IMR-90 (cell line): ENCODE data around the gene TGM4. TPM values are rescaled to one million over a fixed set of nuclear protein-coding genes. Genes with fewer than 3 reads are reported as not detected.

Experiments used
- ATAC-seq: fragments of 200-7000 bp; cut with Tn5 transposase; 2 replicates; pipeline ENCODE4 v1.9.1; 2020; ENCODE audit warnings: low read depth, mild to moderate bottlenecking, moderate library complexity
- BruUV-seq: library from RNA; stranded (reverse); fragments of 400-500 nt; replicated peaks from 2 replicates; lab custom pipeline; 2021; lab: Mats Ljungman, UMichigan
- CTCF ChIA-PET: fragments of 300-600 bp; formaldehyde crosslinking; extraction: SDS; loops from one replicate; lab custom pipeline; 2021; ENCODE audit warnings: antibody characterized with exemption; lab: Yijun Ruan, JAX
- POLR2A ChIA-PET: fragments of 300-600 bp; sonication (Branson Sonifier 250); formaldehyde crosslinking; loops from one replicate; lab custom pipeline; 2022; ENCODE audit warnings: antibody characterized with exemption; ENCODE audit not compliant: unreplicated experiment; lab: Charles Lee
- DNase-seq: peaks from one replicate; pipeline ENCODE4 v3.0.0; 2013
- H2AFZ ChIP-seq: replicated peaks from 2 replicates; pipeline ENCODE3; 2013; ENCODE audit warnings: low read length, mild to moderate bottlenecking; ENCODE audit not compliant: poor library complexity
- H2AK5ac ChIP-seq: 2 replicates; pipeline ENCODE4 v1.6.1; 2013; ENCODE audit warnings: low read depth, low read length, inconsistent platforms
- H2AK9ac ChIP-seq: replicated peaks from 2 replicates; pipeline ENCODE3; 2013; ENCODE audit warnings: mild to moderate bottlenecking, low read depth, low read length, moderate library complexity; ENCODE audit not compliant: poor library complexity
- H2BK120ac ChIP-seq: 2 replicates; pipeline ENCODE4 v1.6.1; 2013; ENCODE audit warnings: low read depth, low read length, inconsistent platforms
- H2BK15ac ChIP-seq: 3 replicates; pipeline ENCODE4 v1.6.1; 2013; ENCODE audit warnings: low read depth, low read length, inconsistent platforms
- H2BK20ac ChIP-seq: 2 replicates; pipeline ENCODE4 v1.6.1; 2013; ENCODE audit warnings: low read depth, mild to moderate bottlenecking, inconsistent platforms, low read length, moderate library complexity
- H2BK5ac ChIP-seq: 2 replicates; pipeline ENCODE4 v1.6.1; 2013; ENCODE audit warnings: mild to moderate bottlenecking, low read depth, low read length, inconsistent platforms; ENCODE audit not compliant: poor library complexity, severe bottlenecking
- H3K14ac ChIP-seq: replicated peaks from 2 replicates; pipeline ENCODE4 v1.6.1; 2013; ENCODE audit warnings: low read depth, low read length, inconsistent platforms
- H3K18ac ChIP-seq: 2 replicates; pipeline ENCODE4 v1.6.1; 2013; ENCODE audit warnings: low read depth, low read length, control low read depth
- H3K23ac ChIP-seq: 2 replicates; pipeline ENCODE4 v1.6.1; 2013; ENCODE audit warnings: low read depth, low read length, inconsistent platforms
- H3K27ac ChIP-seq: 2 replicates; pipeline ENCODE4 v1.5.1; 2013; ENCODE audit warnings: mild to moderate bottlenecking, control low read depth, low read length; ENCODE audit not compliant: insufficient read depth
- H3K27me3 ChIP-seq: 2 replicates; pipeline ENCODE4 v1.6.1; 2013; ENCODE audit warnings: low read length; ENCODE audit not compliant: control insufficient read depth, insufficient read depth
- H3K36me3 ChIP-seq: 2 replicates; pipeline ENCODE4 v1.6.1; 2013; ENCODE audit warnings: low read length, mixed read lengths; ENCODE audit not compliant: control insufficient read depth, insufficient read depth
- H3K4ac ChIP-seq: 2 replicates; pipeline ENCODE4 v1.6.1; 2013; ENCODE audit warnings: low read depth, low read length, inconsistent platforms
- H3K4me1 ChIP-seq: 2 replicates; pipeline ENCODE4 v1.6.1; 2013; ENCODE audit warnings: low read length, mixed read lengths; ENCODE audit not compliant: control insufficient read depth, insufficient read depth
- H3K4me2 ChIP-seq: 2 replicates; pipeline ENCODE4 v1.6.1; 2013; ENCODE audit warnings: low read depth, mild to moderate bottlenecking, control low read depth, low read length, moderate library complexity
- H3K4me3 ChIP-seq: 2 replicates; pipeline ENCODE4 v1.5.1; 2013; ENCODE audit warnings: low read depth, mild to moderate bottlenecking, control low read depth, low read length, moderate library complexity; ENCODE audit not compliant: insufficient read depth
- H3K56ac ChIP-seq: 2 replicates; pipeline ENCODE4 v1.6.1; 2013; ENCODE audit warnings: low read length, inconsistent platforms; ENCODE audit not compliant: insufficient read depth; ENCODE audit errors: extremely low read depth
- H3K79me1 ChIP-seq, 2 experiments: 2 replicates each; pipeline ENCODE4 v1.6.1; 2013; ENCODE audit warnings: low read length in 2 of 2, inconsistent platforms in 1 of 2, low read depth in 1 of 2
- H3K9ac ChIP-seq: 2 replicates; pipeline ENCODE4 v1.6.1; 2013; ENCODE audit warnings: low read depth, low read length, control low read depth
- H3K9me1 ChIP-seq: 2 replicates; pipeline ENCODE4 v1.6.1; 2013; ENCODE audit warnings: low read length, inconsistent platforms; ENCODE audit not compliant: insufficient read depth
- H3K9me3 ChIP-seq: 2 replicates; pipeline ENCODE4 v1.6.1; 2013; ENCODE audit warnings: low read length; ENCODE audit not compliant: control insufficient read depth, insufficient read depth
- H4K20me1 ChIP-seq: 2 replicates; pipeline ENCODE4 v1.6.1; 2013; ENCODE audit warnings: low read length, inconsistent platforms; ENCODE audit not compliant: insufficient read depth
- H4K5ac ChIP-seq: 2 replicates; pipeline ENCODE4 v1.6.1; 2013; ENCODE audit warnings: mild to moderate bottlenecking, low read depth, low read length, control low read depth
- H4K8ac ChIP-seq, 2 experiments: 2 replicates each; pipeline ENCODE4 v1.6.1; 2013; ENCODE audit warnings: low read depth in 2 of 2, low read length in 2 of 2, control low read depth in 1 of 2, inconsistent platforms in 1 of 2
- H4K91ac ChIP-seq: 2 replicates; pipeline ENCODE4 v1.6.1; 2013; ENCODE audit warnings: low read depth, low read length, inconsistent platforms; ENCODE audit not compliant: insufficient read depth
- NFE2L2 ChIP-seq: fragments of 150-350 bp; IDR thresholded peaks from 2 replicates; pipeline ENCODE4 v1.6.1; 2016; ENCODE audit warnings: low read depth, mild to moderate bottlenecking, low read length
- POLR2A ChIP-seq: IDR thresholded peaks from 2 replicates; pipeline ENCODE4 v1.6.1; 2012; ENCODE audit warnings: mild to moderate bottlenecking, low read depth, low read length
- SMC3 ChIP-seq: fragments of 150-350 bp; IDR thresholded peaks from 2 replicates; pipeline ENCODE4 v1.6.1; 2016; ENCODE audit warnings: low read depth, mild to moderate bottlenecking, antibody characterized with exemption, low read length, moderate library complexity
- WGBS, 2 experiments: methylation state at CpG; one replicate each; pipeline versions ENCODE4 v1.1.5 to v1.1.7; 2013; ENCODE audit warnings: missing lambda C conversion rate in 2 of 2; ENCODE audit not compliant: insufficient read length in 1 of 2; ENCODE audit errors: extremely low coverage in 2 of 2; 5-methylcytosine and 5-hydroxymethylcytosine counted together
- dilution Hi-C: fragments of 300-500 bp; cut with HindIII; formaldehyde crosslinking; loops from one replicate; pipeline ENCODE4 v1.14.3; 2018; ENCODE audit warnings: low sequenced_read_pairs; ENCODE audit not compliant: unreplicated experiment
- in situ Hi-C: fragments of 300-500 bp; cut with MboI; formaldehyde crosslinking; loops from 3 replicates; pipeline ENCODE4 v1.14.3; 2019; ENCODE audit warnings: low sequenced_read_pairs, inconsistent platforms, mixed read lengths
- intact Hi-C: fragments of 100-400 bp; cut with micrococcal nuclease; formaldehyde crosslinking; loops from 2 replicates; pipeline ENCODE4 v1.10.0; 2022
- polyA plus RNA-seq, 3 experiments: library from polyadenylated mRNA; depleted of rRNA; stranded (reverse); fragments of >200 nt; gene quantifications; 2 replicates each; pipeline ENCODE4 v1.2.3, GENCODE V29; 2012; ENCODE audit warnings: low replicate concordance in 1 of 3
- total RNA-seq: library from RNA; depleted of rRNA; stranded (reverse); fragments of >200 nt; gene quantifications from 2 replicates; pipeline ENCODE4 v1.2.3, GENCODE V29; 2012

Gene TGM4
- total and polyA plus RNA-seq, 2 of the 4 experiments (the other 2 are of a cell fraction), result under 0.01 to 0.10 TPM

GRCh38 chr3:44827196-44827595 is 47.2 kb upstream of the TGM4 start:
- no peak overlapping the region for H4K5ac ChIP-seq
- H3K9me1 ChIP-seq, result 0 out of 2 replicates have a peak, but pooled peaks cover 2% of the 10 kb centered on the region
- no peak overlapping the region for H3K14ac ChIP-seq
- BruUV-seq, result no TSS peak
- no peak overlapping the region for H3K56ac ChIP-seq
- no peak overlapping the region for H3K18ac ChIP-seq
- intact Hi-C loops (no loop called here), dilution Hi-C loops (no loop called here), in situ Hi-C loops (no loop called here)
- DNase-seq (no peak), ATAC-seq (no peak)
- H2BK5ac ChIP-seq, result no peak overlapping the region
- TF ChIP-seq SMC3 (no peak), POLR2A (no peak), NFE2L2 (no peak)
- H2BK120ac ChIP-seq, result no peak overlapping the region
- no peak overlapping the region for H2AK9ac ChIP-seq
- no peak overlapping the region for H3K4me2 ChIP-seq
- no peaks in the 10 kb centered on the region for H3K9me3 ChIP-seq
- H3K9ac ChIP-seq, result no peak overlapping the region
- no peak overlapping the region for H2BK20ac ChIP-seq
- H3K27ac ChIP-seq, result no peak overlapping the region
- H3K23ac ChIP-seq, result no peak overlapping the region
- H2BK15ac ChIP-seq, result no peak overlapping the region
- H2AFZ ChIP-seq, result no peak overlapping the region
- H3K4me3 ChIP-seq, result no peak overlapping the region
- POLR2A ChIA-PET, result no interaction called here
- H4K8ac ChIP-seq, result no peak overlapping the region
- H2AK5ac ChIP-seq, result no peak overlapping the region
- H4K20me1 ChIP-seq, result no peaks in the 10 kb centered on the region
- peaks cover 2% of the 10 kb centered on the region for H3K4me1 ChIP-seq
- peaks cover 5% of the 10 kb centered on the region for H3K36me3 ChIP-seq
- CTCF ChIA-PET, result interaction anchor here (0.7 kb wide), 1 partner anchor 12 kb away, joined by 3 read pairs; no protein-coding TSS in a partner anchor
- H3K4ac ChIP-seq, result no peak overlapping the region
- no peak overlapping the region for H4K91ac ChIP-seq
- H3K79me1 ChIP-seq, result peaks cover 6 to 7% of the 10 kb centered on the region in 2 experiments; a peak in 2 of 4 replicates
- no CpG with 5 or more reads among the region's 3 CpGs for WGBS, 2 experiments
- no peaks in the 10 kb centered on the region for H3K27me3 ChIP-seq
